HG02884 (cell line): ENCODE data around the gene LCE1C.

Experiments used
- ATAC-seq: cut with Tn5 transposase; IDR thresholded peaks from one replicate; pipeline ENCODE4 v1.9.1; 2021; ENCODE audit warnings: mild to moderate bottlenecking, moderate library complexity; ENCODE audit not compliant: unreplicated experiment

Gene LCE1C

DNA sequence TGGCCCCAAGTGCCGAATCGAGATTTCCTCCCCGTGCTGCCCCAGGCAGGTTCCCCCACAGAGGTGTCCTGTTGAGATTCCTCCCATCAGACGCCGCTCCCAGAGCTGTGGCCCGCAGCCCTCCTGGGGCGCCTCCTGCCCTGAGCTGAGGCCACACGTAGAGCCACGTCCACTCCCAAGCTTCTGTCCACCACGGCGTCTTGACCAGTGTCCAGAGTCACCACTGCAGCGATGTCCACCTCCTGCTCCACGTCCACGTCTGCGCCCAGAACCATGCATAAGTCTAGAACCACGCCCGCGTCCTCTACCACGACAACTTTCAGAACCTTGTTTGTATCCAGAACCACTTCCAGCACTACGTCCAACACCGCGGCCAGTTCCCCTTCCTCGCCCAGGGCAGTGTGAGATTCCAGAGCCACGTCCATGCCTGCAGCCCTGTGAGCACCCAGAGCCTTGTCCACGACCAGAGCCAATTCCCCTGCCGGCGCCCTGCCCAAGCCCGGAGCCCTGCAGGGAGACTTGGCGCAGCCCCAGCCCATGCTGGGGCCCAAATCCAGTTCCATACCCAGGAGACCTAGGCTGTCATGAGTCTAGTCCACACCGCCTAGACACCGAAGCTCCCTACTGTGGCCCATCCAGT lies 45.8 kb downstream of the LCE1C start:
- no peak for ATAC-seq

DNA sequence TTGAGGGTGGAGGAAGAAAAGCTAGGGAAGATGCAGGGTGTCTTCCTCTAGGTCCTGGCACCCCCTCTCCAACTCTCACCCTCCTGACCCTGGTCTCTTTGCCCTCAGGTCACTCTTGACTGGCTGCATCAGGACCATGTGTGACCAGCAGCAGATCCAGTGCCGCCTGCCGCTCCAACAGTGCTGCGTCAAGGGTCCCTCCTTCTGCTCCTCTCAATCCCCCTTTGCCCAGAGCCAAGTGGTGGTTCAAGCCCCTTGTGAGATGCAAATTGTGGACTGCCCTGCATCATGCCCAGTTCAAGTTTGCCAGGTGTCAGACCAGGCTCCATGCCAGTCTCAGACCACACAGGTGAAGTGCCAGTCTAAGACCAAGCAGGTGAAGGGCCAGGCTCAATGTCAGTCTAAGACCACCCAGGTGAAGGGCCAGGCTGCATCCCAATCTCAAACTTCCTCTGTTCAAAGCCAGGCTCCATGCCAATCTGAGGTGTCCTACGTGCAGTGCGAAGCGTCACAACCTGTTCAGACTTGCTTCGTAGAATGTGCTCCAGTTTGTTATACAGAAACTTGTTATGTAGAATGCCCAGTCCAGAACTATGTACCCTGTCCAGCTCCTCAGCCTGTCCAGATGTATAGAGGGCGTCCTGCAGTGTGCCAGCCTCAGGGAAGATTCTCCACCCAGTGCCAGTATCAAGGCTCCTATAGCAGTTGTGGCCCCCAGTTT lies 46.8 kb downstream of the LCE1C start:
- no peak for ATAC-seq

DNA sequence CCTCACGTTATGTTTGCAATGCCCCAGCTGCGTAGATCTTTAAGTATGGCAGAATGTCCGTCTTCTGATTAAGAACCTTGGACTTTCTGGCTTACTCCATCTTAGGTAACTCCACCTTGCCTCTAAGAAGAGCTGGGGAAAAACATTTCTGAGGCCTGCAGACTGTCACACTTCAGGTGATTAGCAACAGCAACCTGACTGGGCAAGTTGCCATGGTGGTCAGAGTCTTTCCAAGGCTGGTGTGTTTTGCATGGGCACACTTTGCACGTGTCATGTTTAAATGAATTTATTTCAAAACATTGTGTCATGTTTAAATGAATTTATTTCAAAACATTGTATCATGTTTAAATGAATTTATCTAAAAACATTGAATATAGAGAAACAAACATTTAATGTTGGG lies 47.8 kb downstream of the LCE1C start:
- no peak for ATAC-seq

GRCh38 chr1:152757747-152758146 lies 48.7 kb downstream of the LCE1C start, which contains the start of gene KPRP:
TSS of gene KPRP (plus strand) at chr1:152758025. CDS start at chr1:152759589, 1,564 bp downstream.
- no peak for ATAC-seq

DNA sequence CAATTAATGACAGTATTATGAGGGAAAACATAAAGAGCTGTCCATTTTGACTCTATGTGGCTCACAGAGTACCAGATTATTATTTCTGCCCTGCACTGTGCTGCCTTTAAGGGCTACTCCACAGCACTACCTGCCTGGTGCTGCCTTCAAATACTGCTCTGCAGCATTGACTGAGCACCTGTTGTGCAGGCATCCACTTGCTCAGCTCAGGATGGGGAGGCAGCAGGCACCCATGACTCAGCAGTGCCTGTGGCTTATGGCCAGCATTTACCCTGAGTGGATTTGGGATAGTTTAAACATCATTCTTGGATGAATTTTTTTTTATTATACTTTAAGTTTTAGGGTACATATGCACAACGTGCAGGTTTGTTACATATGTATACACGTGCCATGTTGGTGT lies 49.6 kb downstream of the LCE1C start:
- no peak for ATAC-seq
